WERI-Rb-1 (cell line): ENCODE results near the gene CHST11.

Experiments
- DNase-seq: peaks from one replicate; pipeline ENCODE4 v3.0.0-alpha.2; 2020
- H3K27ac ChIP-seq: fragments of 250-450 bp; sonication (Bioruptor Pico); 2 replicates; pipeline ENCODE4 v1.5.1; 2020; ENCODE audit warnings: mild to moderate bottlenecking, moderate library complexity
- H3K27me3 ChIP-seq: fragments of 250-450 bp; sonication (Bioruptor Pico); 2 replicates; pipeline ENCODE4 v1.5.1; 2021; ENCODE audit warnings: mild to moderate bottlenecking, low read depth, moderate library complexity; ENCODE audit not compliant: insufficient read depth, severe bottlenecking
- H3K36me3 ChIP-seq: fragments of 250-450 bp; sonication (Bioruptor Pico); 2 replicates; pipeline ENCODE4 v1.5.1; 2020; ENCODE audit warnings: mild to moderate bottlenecking, moderate library complexity
- H3K4me3 ChIP-seq: 2 replicates; pipeline ENCODE4 v1.5.1; 2011; ENCODE audit warnings: low read depth, mild to moderate bottlenecking, control low read depth, low read length
- H3K9me3 ChIP-seq: fragments of 250-450 bp; sonication (Bioruptor Pico); 2 replicates; pipeline ENCODE4 v1.5.1; 2021; ENCODE audit warnings: mild to moderate bottlenecking, moderate library complexity; ENCODE audit not compliant: severe bottlenecking
- CTCF ChIP-seq: IDR thresholded peaks from 2 replicates; pipeline ENCODE4 v1.5.1; 2011; ENCODE audit warnings: low read depth, mild to moderate bottlenecking, control low read depth, inconsistent platforms, low read length

The CHST11 gene

GRCh38 chr12:104490850-104491249 lies 34.1 kb downstream of the CHST11 start:
- H3K36me3 ChIP-seq, result no peaks in the 10 kb centered on the region
- no peak for DNase-seq
- H3K9me3 ChIP-seq, result no peaks in the 10 kb centered on the region
- H3K4me3 ChIP-seq, result no peak overlapping the region
- no peak overlapping the region for H3K27ac ChIP-seq
- no peak for TF ChIP-seq CTCF
- H3K27me3 ChIP-seq, result no peaks in the 10 kb centered on the region

- Histone ChIP-seq H3K4me3 (no peak overlapping the region), H3K27ac (no peak overlapping the region), H3K27me3 (no peaks in the 10 kb centered on the region), H3K36me3 (no peaks in the 10 kb centered on the region), H3K9me3 (no peaks in the 10 kb centered on the region)
- TF ChIP-seq CTCF, result no peak
- no peak for DNase-seq
Measured at GRCh38 chr12:104493496-104493895, 36.7 kb downstream of the CHST11 start.

DNA sequence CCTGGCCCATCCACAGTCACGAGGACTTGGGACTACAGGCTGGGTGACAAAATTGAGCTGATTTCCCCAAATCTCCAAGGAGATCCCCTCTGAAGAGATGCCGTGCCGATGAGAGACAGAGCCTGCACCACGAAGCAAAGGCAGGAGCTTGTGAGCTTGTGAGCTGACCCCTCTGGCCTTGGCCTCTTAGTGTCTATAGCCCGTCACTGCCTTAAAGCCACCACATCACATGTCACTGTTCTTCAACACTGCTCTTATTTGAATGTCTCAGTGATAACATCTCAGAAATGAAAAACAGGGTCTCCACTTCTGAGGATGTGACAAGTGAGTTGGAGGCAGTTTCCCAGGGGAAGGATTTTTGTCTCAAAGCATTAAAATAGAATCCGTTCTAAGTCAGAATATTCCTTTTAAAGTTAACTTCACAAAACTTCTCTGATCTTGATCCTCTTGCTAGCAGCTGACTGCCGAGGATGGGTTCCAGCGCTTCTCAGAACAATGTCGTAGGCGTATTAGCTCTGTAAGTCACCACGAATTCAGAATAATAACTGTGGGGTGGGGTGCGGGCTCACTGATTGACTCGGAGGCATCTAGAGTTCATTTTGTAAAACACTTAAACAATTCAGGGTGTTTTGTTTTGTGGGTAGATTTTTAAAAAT lies 37.5 kb downstream of the CHST11 start:
- Histone ChIP-seq H3K27me3 (no peaks in the 10 kb centered on the region), H3K9me3 (no peaks in the 10 kb centered on the region), H3K4me3 (no peak overlapping the region), H3K27ac (no peak overlapping the region), H3K36me3 (no peaks in the 10 kb centered on the region)
- no peak for DNase-seq
- TF ChIP-seq CTCF, result no peak

GRCh38 chr12:104494793-104495158 lies 38.0 kb downstream of the CHST11 start:
- no peak overlapping the region for H3K4me3 ChIP-seq

GRCh38 chr12:104495786-104496185 lies 39.0 kb downstream of the CHST11 start:
- no peak overlapping the region for H3K27ac ChIP-seq
- no peaks in the 10 kb centered on the region for H3K27me3 ChIP-seq
- DNase-seq, result no peak
- H3K4me3 ChIP-seq, result no peak overlapping the region
- no peak for TF ChIP-seq CTCF
- H3K9me3 ChIP-seq, result no peaks in the 10 kb centered on the region
- no peaks in the 10 kb centered on the region for H3K36me3 ChIP-seq

More at GRCh38 chr12:104494793-104495158, 38.0 kb downstream of the CHST11 start:
- no peak for TF ChIP-seq CTCF
- DNase-seq, result no peak
- H3K27me3 ChIP-seq, result no peaks in the 10 kb centered on the region
- no peaks in the 10 kb centered on the region for H3K9me3 ChIP-seq
- H3K27ac ChIP-seq, result no peak overlapping the region
- H3K36me3 ChIP-seq, result no peaks in the 10 kb centered on the region

DNA sequence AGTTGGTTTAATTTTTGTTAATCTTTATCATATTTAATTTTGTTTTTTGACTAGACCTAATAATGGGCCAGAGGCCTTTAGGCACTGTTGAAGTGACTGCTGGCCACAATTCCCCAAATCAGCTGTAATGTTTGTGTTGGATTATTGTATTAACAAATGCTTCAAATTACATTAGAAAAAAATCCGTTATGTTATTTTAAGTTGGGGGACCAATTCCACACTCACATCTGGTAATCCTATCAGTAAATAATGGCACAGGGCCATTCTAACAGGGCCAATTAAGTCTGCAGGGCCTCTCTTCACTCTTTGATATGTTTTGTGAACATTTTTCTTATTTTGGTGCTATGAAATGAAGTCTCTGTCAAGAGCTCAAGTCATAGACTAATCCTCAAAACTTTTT lies 39.6 kb downstream of the CHST11 start:
- TF ChIP-seq CTCF, result no peak
- Histone ChIP-seq H3K27me3 (no peaks in the 10 kb centered on the region), H3K4me3 (no peak overlapping the region), H3K27ac (no peak overlapping the region), H3K9me3 (no peaks in the 10 kb centered on the region), H3K36me3 (no peaks in the 10 kb centered on the region)
- DNase-seq, result no peak
